AG09309 (cell line): ENCODE data around the gene USP5.

Source experiments
- DNase-seq: peaks from one replicate; pipeline ENCODE4 v3.0.0-alpha.2; 2010; ENCODE audit warnings: low read depth
- H3K4me3 ChIP-seq: 2 replicates; pipeline ENCODE4 v1.5.1; 2011; ENCODE audit warnings: mild to moderate bottlenecking, low read depth, low read length, moderate library complexity; ENCODE audit not compliant: control insufficient read depth
- TF ChIP-seq, protein P1 (sequence below): IDR thresholded peaks from 2 replicates; pipeline ENCODE4 v1.5.1; 2011; ENCODE audit warnings: mild to moderate bottlenecking, low read depth, low read length, inconsistent platforms; ENCODE audit not compliant: insufficient read depth, control insufficient read depth; ENCODE audit errors: missing control alignments

USP5 gene

DNA sequence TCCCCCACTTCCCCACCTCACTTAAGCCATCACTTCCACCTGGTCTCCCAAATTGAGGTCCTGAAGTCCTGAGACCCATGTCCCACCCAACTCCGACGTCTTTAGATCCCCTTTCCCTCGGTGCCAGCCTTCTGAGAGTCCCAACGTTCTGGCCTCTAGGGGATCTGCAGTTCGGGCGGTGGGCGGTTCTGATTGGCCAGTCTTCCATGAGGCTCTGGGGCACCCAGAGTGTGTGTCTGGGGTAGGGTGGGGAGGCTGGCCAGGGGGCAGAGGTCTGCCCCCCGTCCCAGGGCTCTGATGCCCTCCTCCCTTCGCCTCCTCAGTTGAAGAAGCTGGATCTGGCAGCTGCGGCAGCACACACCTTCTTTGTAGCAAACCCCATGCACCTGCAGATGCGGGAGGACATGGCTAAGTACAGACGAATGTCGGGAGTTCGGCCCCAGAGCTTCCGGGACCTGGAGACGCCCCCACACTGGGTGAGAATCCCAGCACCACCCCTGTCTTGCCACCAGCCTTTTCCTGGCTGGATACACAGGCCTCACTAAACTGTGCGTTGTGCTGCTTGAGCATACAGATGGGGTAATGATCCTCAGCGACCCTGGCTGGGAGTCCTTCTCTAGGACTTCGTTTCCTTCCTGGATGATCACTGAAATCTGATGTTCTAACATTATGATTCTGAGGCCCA is 22.3 kb upstream of the USP5 start:
- TF ChIP-seq, protein P1, sequence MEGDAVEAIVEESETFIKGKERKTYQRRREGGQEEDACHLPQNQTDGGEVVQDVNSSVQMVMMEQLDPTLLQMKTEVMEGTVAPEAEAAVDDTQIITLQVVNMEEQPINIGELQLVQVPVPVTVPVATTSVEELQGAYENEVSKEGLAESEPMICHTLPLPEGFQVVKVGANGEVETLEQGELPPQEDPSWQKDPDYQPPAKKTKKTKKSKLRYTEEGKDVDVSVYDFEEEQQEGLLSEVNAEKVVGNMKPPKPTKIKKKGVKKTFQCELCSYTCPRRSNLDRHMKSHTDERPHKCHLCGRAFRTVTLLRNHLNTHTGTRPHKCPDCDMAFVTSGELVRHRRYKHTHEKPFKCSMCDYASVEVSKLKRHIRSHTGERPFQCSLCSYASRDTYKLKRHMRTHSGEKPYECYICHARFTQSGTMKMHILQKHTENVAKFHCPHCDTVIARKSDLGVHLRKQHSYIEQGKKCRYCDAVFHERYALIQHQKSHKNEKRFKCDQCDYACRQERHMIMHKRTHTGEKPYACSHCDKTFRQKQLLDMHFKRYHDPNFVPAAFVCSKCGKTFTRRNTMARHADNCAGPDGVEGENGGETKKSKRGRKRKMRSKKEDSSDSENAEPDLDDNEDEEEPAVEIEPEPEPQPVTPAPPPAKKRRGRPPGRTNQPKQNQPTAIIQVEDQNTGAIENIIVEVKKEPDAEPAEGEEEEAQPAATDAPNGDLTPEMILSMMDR: peak; percentile 48
- H3K4me3 ChIP-seq: peak overlapping the region; percentile 53
- no peak for DNase-seq

DNA sequence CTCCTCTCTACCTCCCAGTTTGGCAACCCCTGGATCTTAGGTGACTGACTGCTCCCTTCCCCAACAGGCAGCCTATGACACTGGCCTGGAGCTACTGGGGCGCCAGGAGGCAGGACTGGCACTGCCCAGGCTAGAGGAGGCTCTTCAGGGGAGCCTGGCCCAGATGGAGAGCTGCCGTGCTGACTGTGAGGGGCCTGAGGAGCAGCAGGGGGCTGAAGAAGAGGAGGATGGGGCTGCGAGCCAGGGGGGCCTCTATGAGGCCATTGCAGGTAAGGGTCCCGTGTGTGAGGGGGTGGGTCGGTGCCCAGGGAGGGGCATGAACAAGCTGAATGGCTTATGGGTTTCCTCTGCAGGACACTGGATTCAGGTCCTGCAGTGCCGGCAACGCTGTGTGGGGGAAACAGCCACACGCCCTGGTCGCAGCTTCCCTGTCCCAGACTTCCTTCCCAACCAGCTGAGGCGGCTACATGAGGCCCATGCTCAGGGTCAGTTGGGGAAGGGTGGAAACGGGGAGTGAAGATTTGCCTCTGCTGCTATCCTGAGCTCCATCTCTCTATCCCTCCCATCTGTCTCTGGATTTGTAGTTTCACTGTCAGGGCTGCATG is 21.6 kb upstream of the USP5 start:
- H3K4me3 ChIP-seq: peak overlapping the region; percentile 53; the same call in 1 of the 2 replicates
- no peak for DNase-seq
- TF ChIP-seq, protein P1: no peak

DNA sequence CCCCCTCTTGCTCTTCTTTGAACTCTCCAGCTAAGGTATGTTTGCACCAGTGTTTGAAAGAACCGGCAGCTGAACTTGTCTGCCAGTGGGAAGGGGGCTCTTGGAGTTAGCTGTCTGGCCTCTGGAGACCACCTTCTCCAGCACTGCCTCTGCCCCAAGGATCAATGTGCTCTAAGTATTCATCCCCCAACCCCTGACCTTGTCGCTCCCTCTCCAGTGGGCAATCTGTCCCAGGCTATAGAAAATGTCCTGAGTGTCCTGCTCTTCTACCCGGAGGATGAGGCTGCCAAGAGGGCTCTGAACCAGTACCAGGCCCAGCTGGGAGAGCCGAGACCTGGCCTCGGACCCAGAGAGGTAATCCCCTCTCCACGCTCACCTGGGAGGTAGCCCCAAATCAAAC is 21.0 kb upstream of the USP5 start:
- TF ChIP-seq, protein P1: no peak
- H3K4me3 ChIP-seq: no peak overlapping the region
- no peak for DNase-seq

DNA sequence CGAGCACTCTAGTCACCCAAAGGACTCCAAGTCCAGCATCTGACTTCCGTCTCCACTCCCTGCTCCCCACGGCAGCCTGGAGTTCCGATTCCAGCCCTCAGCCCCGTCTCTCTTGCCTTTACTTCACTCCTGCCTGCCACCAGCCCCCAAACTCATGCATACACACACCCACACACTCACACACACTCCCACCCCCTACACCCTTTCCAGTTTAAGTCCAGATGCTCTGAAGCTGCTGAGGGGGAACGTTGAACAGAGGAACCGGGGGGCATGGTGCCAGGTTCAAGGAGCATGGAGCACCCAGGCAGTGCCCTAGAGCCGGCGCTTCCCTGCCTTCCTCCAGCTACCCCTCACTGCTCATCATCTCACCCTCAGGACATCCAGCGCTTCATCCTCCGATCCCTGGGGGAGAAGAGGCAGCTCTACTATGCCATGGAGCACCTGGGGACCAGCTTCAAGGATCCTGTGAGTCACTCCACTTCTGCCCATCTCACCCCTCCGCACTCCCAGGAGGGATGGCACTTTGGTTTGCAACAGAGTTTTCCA is 20.4 kb upstream of the USP5 start:
- H3K4me3 ChIP-seq: no peak overlapping the region
- DNase-seq: no peak
- TF ChIP-seq, protein P1: no peak

DNA sequence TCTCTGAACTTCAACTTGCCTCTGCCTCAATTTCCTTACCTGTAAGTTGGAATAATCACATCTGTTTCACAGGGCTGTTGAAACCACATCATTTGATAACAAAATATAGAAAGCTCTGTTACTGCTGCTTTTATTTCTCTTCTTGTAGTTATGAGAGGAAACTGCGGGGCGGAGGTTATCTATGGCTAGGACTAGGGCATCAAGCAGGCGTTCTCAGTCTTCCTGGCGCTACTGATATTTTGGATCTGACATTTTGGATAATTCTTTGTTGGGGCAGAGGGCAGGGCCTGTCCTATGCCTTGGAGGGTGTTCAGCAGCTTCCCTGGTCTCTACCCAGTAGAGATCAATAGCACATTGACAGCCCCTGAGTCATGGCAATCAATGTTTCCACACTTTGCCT is 19.8 kb upstream of the USP5 start:
- TF ChIP-seq, protein P1: no peak
- H3K4me3 ChIP-seq: no peak overlapping the region
- no peak for DNase-seq

DNA sequence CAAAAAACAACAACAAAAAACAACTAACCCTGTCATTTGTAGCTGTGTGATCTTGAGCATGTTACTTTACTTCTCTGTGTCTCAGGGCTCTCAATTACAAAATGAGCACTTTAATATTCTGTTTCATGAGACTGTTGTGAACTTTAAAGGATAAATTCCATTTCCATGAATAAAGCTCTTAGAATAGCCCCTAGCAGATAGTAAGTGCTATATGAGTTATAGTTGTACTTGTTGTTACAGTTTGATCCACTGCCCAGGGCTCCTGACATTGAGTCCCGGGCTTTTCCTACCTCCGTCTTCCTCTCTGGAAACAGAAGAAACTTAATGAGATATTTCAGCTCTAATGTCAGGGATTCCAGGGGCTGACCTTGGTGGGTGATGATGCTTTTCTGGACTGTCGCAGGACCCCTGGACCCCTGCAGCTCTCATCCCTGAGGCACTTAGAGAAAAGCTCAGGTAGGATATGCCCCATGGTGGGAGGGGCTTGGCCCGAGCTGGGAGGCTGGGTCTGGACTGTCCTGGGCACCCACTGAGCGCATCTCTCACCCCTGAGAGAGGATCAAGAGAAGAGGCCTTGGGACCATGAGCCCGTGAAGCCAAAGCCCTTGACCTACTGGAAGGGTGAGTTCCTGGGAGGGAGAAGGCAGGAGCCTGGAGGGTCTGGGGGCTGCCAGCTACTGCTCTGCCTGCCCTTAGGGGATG is 18.6 kb upstream of the USP5 start:
- TF ChIP-seq, protein P1: no peak
- no peak for DNase-seq
- H3K4me3 ChIP-seq: no peak overlapping the region
